ENCODE data around the gene INMT. TPM values are rescaled to one million over a fixed set of nuclear protein-coding genes. Genes with fewer than 3 reads are reported as not detected.
"Not testable (repeated sequence)": the region's sequence is repeated elsewhere in the genome, so short reads cannot be mapped to it uniquely, and the experiment has no call there.

Gene INMT
- total and polyA plus RNA-seq, 10 donors: 3.2 to 40.3 (median 15.6) TPM

GRCh38 chr7:30710669-30711068 lies 41.3 kb upstream of the INMT start:
- Histone ChIP-seq H3K36me3 (no peaks in the 10 kb centered on the region), H3K4me1 (no peaks in the 10 kb centered on the region), H3K9me3 (no peaks in the 10 kb centered on the region), H3K27me3 (replicated peaks in 1 of 7) (no peaks in the 10 kb centered on the region), H3K27ac (no peak overlapping the region), H3K4me3 (no peak overlapping the region)
- no peak for DNase-seq
- intact Hi-C loops (cut with DNase I; ENCODE audit: low total_unique reads): no loop called here
- TF ChIP-seq POLR2AphosphoS5 (IDR thresholded peaks at IDR 0.05) (no peak), POLR2A (IDR thresholded peaks at IDR 0.05) (no peak), CTCF (IDR thresholded peaks at IDR 0.05 in 8 of 11, conservative IDR thresholded peaks at IDR 0.05 in 3 of 11) (no peak)
- WGBS, 5 donors: 86 to 96% (median 89%) methylated on average over 4 of the region's 4 CpGs

- no peak overlapping the region for H3K27ac ChIP-seq
- 75 to 86% (median 83%) methylated on average over 6 of the region's 6 CpGs for WGBS, 5 donors
- peaks cover 0 to 19% (median 9%) of the 10 kb centered on the region in 8 donors for H3K9me3 ChIP-seq
- intact Hi-C loops (cut with DNase I; ENCODE audit: low total_unique reads): no loop called here
- no peaks in the 10 kb centered on the region for H3K27me3 ChIP-seq (replicated peaks in 1 of 7)
- H3K36me3 ChIP-seq: no peaks in the 10 kb centered on the region
- peak; percentile 20 for DNase-seq
- no peak for TF ChIP-seq CTCF (IDR thresholded peaks at IDR 0.05 in 8 of 11, conservative IDR thresholded peaks at IDR 0.05 in 3 of 11)
- no peak for TF ChIP-seq POLR2A (IDR thresholded peaks at IDR 0.05)
- no peak for TF ChIP-seq POLR2AphosphoS5 (IDR thresholded peaks at IDR 0.05)
- no peaks in the 10 kb centered on the region for H3K4me1 ChIP-seq
- H3K4me3 ChIP-seq: no peak overlapping the region
These were observed 38.5 kb upstream of the INMT start for GRCh38 chr7:30713392-30713791.

- Histone ChIP-seq H3K27ac (no peak overlapping the region), H3K9me3 (peaks cover 0 to 26% (median 16%) of the 10 kb centered on the region in 8 donors), H3K27me3 (replicated peaks in 1 of 7) (no peaks in the 10 kb centered on the region), H3K36me3 (no peaks in the 10 kb centered on the region), H3K4me3 (no peak overlapping the region), H3K4me1 (no peaks in the 10 kb centered on the region)
- TF ChIP-seq CTCF (IDR thresholded peaks at IDR 0.05 in 8 of 11, conservative IDR thresholded peaks at IDR 0.05 in 3 of 11): no peak
- TF ChIP-seq POLR2AphosphoS5 (IDR thresholded peaks at IDR 0.05): no peak
- no peak for TF ChIP-seq POLR2A (IDR thresholded peaks at IDR 0.05)
- 92 to 100% (median 100%) methylated on average over 1 of the region's 1 CpG for WGBS, 5 donors
- no peak for DNase-seq
- intact Hi-C loops (cut with DNase I; ENCODE audit: low total_unique reads): no loop called here
These were observed 37.8 kb upstream of the INMT start for GRCh38 chr7:30714129-30714528.

GRCh38 chr7:30717181-30717580 lies 34.8 kb upstream of the INMT start:
- Histone ChIP-seq H3K4me1 (no peaks in the 10 kb centered on the region), H3K4me3 (no peak overlapping the region), H3K27ac (no peak overlapping the region), H3K36me3 (no peaks in the 10 kb centered on the region), H3K9me3 (peaks cover 0 to 42% (median 18%) of the 10 kb centered on the region in 8 donors), H3K27me3 (replicated peaks in 1 of 7) (no peaks in the 10 kb centered on the region)
- 68 to 82% (median 79%) methylated on average over 2 of the region's 2 CpGs for WGBS, 5 donors
- intact Hi-C loops (cut with DNase I; ENCODE audit: low total_unique reads): no loop called here
- TF ChIP-seq CTCF (IDR thresholded peaks at IDR 0.05 in 8 of 11, conservative IDR thresholded peaks at IDR 0.05 in 3 of 11): no peak
- no peak for TF ChIP-seq POLR2AphosphoS5 (IDR thresholded peaks at IDR 0.05)
- no peak for TF ChIP-seq POLR2A (IDR thresholded peaks at IDR 0.05)
- DNase-seq: no peak

GRCh38 chr7:30719434-30719833 lies 32.5 kb upstream of the INMT start:
- H3K4me3 ChIP-seq; H3K27ac ChIP-seq; H3K27me3 ChIP-seq (replicated peaks in 1 of 7); intact Hi-C loops (cut with DNase I; ENCODE audit: low total_unique reads); H3K4me1 ChIP-seq; DNase-seq; H3K36me3 ChIP-seq: not testable (repeated sequence)
- peaks cover 0 to 42% (median 18%) of the 10 kb centered on the region in 8 donors for H3K9me3 ChIP-seq
- 85 to 95% (median 87%) methylated on average over 2 of the region's 2 CpGs for WGBS, 5 donors
